K562 (cell line): ENCODE data around the gene ICAM3. TPM values are rescaled to one million over a fixed set of nuclear protein-coding genes. Genes with fewer than 3 reads are reported as not detected.

ENCODE experiments used
- CBFA2T2 ChIP-seq: fragments of 450-650 bp; conservative IDR thresholded peaks from 2 replicates; pipeline ENCODE4 v1.6.1; 2017; ENCODE audit warnings: mild to moderate bottlenecking
- FOXJ2 ChIP-seq: fragments of 200-800 bp; sonication (Bioruptor generic); IDR thresholded peaks from 2 replicates; pipeline ENCODE4 v1.6.1; 2016; ENCODE audit warnings: missing genetic modification characterization, missing compliant biosample characterization
- HLTF ChIP-seq: fragments of 450-650 bp; IDR thresholded peaks from 2 replicates; pipeline ENCODE4 v1.6.1; 2016
- MEF2A ChIP-seq: IDR thresholded peaks from 2 replicates; pipeline ENCODE4 v1.6.1; 2011; ENCODE audit warnings: low read depth, mild to moderate bottlenecking, low read length, moderate library complexity; ENCODE audit not compliant: control insufficient read depth
- POLR2G ChIP-seq: fragments of 200-400 bp; formaldehyde crosslinking; IDR thresholded peaks from 2 replicates; pipeline ENCODE4 v1.6.1; 2017; ENCODE audit warnings: low read depth, mild to moderate bottlenecking, antibody characterized with exemption, low read length, moderate library complexity
- PTTG1 ChIP-seq: fragments of 450-650 bp; IDR thresholded peaks from 2 replicates; pipeline ENCODE4 v1.6.1; 2016; ENCODE audit warnings: low read depth, mild to moderate bottlenecking, missing genetic modification characterization, missing compliant biosample characterization
- USF2 ChIP-seq: sonication (generic); formaldehyde crosslinking; IDR thresholded peaks from 2 replicates; pipeline ENCODE4 v1.5.0; 2020; ENCODE audit warnings: missing genetic modification reagents
- ZBTB33 ChIP-seq: sonication (generic); formaldehyde crosslinking; IDR thresholded peaks from 2 replicates; pipeline ENCODE4 v1.8.1; 2023; ENCODE audit warnings: mild to moderate bottlenecking, missing genetic modification reagents
- ZNF274 ChIP-seq: IDR thresholded peaks from 2 replicates; pipeline ENCODE4 v1.6.1; 2011; ENCODE audit warnings: low read depth, mild to moderate bottlenecking, low read length, moderate library complexity, borderline replicate concordance
- ZNF407 ChIP-seq: fragments of 450-650 bp; IDR thresholded peaks from 2 replicates; pipeline ENCODE4 v1.6.1; 2016; ENCODE audit warnings: low read depth
- ZNF408 ChIP-seq: fragments of 250-450 bp; sonication (Bioruptor Pico); IDR thresholded peaks from 2 replicates; pipeline ENCODE4 v1.4.0; 2020; ENCODE audit warnings: low read depth, mild to moderate bottlenecking, moderate library complexity
- polyA plus RNA-seq, 8 experiments: library from polyadenylated mRNA; depleted of rRNA in 4 of 8; stranded (reverse) in 5 of 8; unstranded in 3 of 8; fragments of >200 nt; fragmentation: Nextera tagmentation in 2 of 8; fragmentation: Illumina TruSeq in 1 of 8; extraction: Ambion mirVana in 2 of 8; extraction: Trizol in 1 of 8; gene quantifications; 2 replicates each; pipeline versions ENCODE4 v1.2.1 to v1.2.3, GENCODE V29; 2011 to 2014; ENCODE audit warnings: inconsistent platforms in 1 of 8, missing spikeins in 1 of 8
- total RNA-seq, 7 experiments: library from RNA; depleted of rRNA in 6 of 7; stranded (reverse); fragments of >200 nt in 6 of 7; fragmentation: Illumina TruSeq in 2 of 7; extraction: Trizol in 2 of 7; gene quantifications; 2 replicates each; pipeline versions ENCODE4 v1.2.1 to v1.2.3, GENCODE V29; 2011 to 2021; ENCODE audit warnings: low replicate concordance in 1 of 7
- TF ChIP-seq, protein P1 (sequence below): IDR thresholded peaks from 3 replicates; pipeline ENCODE4 v1.6.1; 2011; ENCODE audit warnings: borderline replicate concordance, mild to moderate bottlenecking; ENCODE audit not compliant: insufficient read length, insufficient read depth
- TF ChIP-seq, protein P2 (sequence below), 2 experiments: IDR thresholded peaks; 2 replicates each; pipeline ENCODE4 v1.6.1; 2012; ENCODE audit warnings: improper control_type of control experiment in 2 of 2, low read depth in 2 of 2, low read length in 2 of 2, borderline replicate concordance in 1 of 2

Gene ICAM3
- total and polyA plus RNA-seq, 9 of the 15 experiments (the other 6 are each of a cell fraction or from before 2014, with no cell fraction given), result 6.5 to 39.5 (median 24.2) TPM

DNA sequence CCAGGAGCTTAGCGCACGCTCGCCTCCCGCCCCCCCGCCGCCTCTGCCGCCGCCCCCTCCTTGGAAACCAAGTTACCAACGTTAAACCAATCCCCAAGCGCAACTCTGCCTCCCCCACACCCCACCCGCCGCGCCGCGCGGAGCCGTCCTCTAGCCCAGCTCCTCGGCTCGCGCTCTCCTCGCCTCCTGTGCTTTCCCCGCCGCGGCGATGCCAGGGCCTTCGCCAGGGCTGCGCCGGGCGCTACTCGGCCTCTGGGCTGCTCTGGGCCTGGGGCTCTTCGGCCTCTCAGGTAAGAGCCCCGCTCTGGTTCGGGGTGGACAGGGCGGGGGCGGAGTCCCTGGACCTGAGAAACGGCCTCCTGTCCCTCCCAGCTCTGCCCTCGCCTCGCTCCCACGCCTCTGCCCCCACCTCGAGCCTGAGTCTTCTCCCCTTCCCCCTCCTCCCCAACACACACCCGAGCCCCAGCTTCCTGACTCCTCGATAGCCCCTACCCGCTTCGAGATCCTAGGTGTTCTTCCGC, 49.5 kb downstream of the ICAM3 start, which contains the start of gene ICAM5 (continued):
- TF ChIP-seq ZNF407 (no peak), ZBTB33 (CRISPR knock-in tag) (no peak), POLR2G (peak; percentile 85), MEF2A (no peak), USF2 (no peak), CBFA2T2 (no peak), ZNF274 (no peak), ZNF408 (no peak), FOXJ2 (no peak), PTTG1 (tag) (no peak), HLTF (0 out of 2 replicates have a peak, but pooled peaks have one; percentile 40)
- TF ChIP-seq, protein P1, sequence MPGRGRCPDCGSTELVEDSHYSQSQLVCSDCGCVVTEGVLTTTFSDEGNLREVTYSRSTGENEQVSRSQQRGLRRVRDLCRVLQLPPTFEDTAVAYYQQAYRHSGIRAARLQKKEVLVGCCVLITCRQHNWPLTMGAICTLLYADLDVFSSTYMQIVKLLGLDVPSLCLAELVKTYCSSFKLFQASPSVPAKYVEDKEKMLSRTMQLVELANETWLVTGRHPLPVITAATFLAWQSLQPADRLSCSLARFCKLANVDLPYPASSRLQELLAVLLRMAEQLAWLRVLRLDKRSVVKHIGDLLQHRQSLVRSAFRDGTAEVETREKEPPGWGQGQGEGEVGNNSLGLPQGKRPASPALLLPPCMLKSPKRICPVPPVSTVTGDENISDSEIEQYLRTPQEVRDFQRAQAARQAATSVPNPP, result no peak
- TF ChIP-seq, protein P2, sequence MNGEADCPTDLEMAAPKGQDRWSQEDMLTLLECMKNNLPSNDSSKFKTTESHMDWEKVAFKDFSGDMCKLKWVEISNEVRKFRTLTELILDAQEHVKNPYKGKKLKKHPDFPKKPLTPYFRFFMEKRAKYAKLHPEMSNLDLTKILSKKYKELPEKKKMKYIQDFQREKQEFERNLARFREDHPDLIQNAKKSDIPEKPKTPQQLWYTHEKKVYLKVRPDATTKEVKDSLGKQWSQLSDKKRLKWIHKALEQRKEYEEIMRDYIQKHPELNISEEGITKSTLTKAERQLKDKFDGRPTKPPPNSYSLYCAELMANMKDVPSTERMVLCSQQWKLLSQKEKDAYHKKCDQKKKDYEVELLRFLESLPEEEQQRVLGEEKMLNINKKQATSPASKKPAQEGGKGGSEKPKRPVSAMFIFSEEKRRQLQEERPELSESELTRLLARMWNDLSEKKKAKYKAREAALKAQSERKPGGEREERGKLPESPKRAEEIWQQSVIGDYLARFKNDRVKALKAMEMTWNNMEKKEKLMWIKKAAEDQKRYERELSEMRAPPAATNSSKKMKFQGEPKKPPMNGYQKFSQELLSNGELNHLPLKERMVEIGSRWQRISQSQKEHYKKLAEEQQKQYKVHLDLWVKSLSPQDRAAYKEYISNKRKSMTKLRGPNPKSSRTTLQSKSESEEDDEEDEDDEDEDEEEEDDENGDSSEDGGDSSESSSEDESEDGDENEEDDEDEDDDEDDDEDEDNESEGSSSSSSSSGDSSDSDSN (IDR thresholded peaks at IDR 0.05; ENCODE audit: borderline replicate concordance in 1 of 2, low read depth in 2 of 2, low read length in 2 of 2), result peak in 1 of 2 experiments; percentile 62; a peak in 1 of 4 replicates
